ENCODE measurements around the gene GLIPR2. TPM values are rescaled to one million over a fixed set of nuclear protein-coding genes. Genes with fewer than 3 reads are reported as not detected.

The GLIPR2 gene
- total and polyA plus RNA-seq, 2 of the 13 experiments (the other 11 are each of a cell fraction or from before 2014, with no cell fraction given) = 0.08 to 0.42 TPM

DNA sequence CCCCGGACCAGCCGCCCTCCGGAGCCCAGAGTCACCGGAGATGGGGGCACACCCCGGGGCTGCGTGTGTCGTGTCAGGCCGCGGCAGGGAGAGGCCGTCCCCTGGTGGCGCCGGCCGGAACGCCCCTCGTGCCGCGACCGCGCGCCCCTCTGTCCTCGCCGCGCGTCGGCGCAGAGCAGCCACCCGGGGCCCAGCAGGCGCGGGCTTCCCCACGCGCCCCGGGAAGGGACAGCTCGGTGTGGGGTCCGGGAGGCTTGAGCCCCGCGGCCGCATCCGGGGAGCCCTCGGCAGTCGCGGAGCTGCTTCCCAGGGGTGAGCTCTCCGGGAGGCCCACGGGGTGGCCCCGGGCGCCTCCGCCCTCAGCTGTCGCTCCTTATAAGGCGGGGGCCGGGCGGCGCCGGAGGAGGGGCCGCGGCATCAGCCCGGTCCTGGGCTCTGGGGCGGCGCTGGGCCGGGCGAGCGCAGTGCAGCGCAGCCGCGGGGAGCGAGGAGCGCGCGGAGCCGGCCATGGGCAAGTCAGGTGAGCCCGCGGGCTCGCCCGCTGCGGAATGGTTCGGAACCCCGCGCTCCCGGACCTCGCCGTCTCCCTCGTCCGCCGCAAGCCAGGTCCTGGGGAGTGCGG lies at the start of gene GLIPR2 (continued):
- TF ChIP-seq ASH2L (IDR thresholded peaks at IDR 0.05; ENCODE audit: insufficient read length, low read depth, low read length) = no peak
- TF ChIP-seq RNF2 (conservative IDR thresholded peaks at IDR 0.05; ENCODE audit: low read depth) = peak; percentile 71
- TF ChIP-seq ETV6 (CRISPR knock-in tag; conservative IDR thresholded peaks at IDR 0.05) = no peak
- no peak for TF ChIP-seq NFKBIZ (CRISPR knock-in tag; IDR thresholded peaks at IDR 0.05)
- TF ChIP-seq, protein P1, sequence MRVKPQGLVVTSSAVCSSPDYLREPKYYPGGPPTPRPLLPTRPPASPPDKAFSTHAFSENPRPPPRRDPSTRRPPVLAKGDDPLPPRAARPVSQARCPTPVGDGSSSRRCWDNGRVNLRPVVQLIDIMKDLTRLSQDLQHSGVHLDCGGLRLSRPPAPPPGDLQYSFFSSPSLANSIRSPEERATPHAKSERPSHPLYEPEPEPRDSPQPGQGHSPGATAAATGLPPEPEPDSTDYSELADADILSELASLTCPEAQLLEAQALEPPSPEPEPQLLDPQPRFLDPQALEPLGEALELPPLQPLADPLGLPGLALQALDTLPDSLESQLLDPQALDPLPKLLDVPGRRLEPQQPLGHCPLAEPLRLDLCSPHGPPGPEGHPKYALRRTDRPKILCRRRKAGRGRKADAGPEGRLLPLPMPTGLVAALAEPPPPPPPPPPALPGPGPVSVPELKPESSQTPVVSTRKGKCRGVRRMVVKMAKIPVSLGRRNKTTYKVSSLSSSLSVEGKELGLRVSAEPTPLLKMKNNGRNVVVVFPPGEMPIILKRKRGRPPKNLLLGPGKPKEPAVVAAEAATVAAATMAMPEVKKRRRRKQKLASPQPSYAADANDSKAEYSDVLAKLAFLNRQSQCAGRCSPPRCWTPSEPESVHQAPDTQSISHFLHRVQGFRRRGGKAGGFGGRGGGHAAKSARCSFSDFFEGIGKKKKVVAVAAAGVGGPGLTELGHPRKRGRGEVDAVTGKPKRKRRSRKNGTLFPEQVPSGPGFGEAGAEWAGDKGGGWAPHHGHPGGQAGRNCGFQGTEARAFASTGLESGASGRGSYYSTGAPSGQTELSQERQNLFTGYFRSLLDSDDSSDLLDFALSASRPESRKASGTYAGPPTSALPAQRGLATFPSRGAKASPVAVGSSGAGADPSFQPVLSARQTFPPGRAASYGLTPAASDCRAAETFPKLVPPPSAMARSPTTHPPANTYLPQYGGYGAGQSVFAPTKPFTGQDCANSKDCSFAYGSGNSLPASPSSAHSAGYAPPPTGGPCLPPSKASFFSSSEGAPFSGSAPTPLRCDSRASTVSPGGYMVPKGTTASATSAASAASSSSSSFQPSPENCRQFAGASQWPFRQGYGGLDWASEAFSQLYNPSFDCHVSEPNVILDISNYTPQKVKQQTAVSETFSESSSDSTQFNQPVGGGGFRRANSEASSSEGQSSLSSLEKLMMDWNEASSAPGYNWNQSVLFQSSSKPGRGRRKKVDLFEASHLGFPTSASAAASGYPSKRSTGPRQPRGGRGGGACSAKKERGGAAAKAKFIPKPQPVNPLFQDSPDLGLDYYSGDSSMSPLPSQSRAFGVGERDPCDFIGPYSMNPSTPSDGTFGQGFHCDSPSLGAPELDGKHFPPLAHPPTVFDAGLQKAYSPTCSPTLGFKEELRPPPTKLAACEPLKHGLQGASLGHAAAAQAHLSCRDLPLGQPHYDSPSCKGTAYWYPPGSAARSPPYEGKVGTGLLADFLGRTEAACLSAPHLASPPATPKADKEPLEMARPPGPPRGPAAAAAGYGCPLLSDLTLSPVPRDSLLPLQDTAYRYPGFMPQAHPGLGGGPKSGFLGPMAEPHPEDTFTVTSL (CRISPR knock-in tag; IDR thresholded peaks at IDR 0.05; ENCODE audit: borderline replicate concordance) = no peak
- TF ChIP-seq, protein P2, sequence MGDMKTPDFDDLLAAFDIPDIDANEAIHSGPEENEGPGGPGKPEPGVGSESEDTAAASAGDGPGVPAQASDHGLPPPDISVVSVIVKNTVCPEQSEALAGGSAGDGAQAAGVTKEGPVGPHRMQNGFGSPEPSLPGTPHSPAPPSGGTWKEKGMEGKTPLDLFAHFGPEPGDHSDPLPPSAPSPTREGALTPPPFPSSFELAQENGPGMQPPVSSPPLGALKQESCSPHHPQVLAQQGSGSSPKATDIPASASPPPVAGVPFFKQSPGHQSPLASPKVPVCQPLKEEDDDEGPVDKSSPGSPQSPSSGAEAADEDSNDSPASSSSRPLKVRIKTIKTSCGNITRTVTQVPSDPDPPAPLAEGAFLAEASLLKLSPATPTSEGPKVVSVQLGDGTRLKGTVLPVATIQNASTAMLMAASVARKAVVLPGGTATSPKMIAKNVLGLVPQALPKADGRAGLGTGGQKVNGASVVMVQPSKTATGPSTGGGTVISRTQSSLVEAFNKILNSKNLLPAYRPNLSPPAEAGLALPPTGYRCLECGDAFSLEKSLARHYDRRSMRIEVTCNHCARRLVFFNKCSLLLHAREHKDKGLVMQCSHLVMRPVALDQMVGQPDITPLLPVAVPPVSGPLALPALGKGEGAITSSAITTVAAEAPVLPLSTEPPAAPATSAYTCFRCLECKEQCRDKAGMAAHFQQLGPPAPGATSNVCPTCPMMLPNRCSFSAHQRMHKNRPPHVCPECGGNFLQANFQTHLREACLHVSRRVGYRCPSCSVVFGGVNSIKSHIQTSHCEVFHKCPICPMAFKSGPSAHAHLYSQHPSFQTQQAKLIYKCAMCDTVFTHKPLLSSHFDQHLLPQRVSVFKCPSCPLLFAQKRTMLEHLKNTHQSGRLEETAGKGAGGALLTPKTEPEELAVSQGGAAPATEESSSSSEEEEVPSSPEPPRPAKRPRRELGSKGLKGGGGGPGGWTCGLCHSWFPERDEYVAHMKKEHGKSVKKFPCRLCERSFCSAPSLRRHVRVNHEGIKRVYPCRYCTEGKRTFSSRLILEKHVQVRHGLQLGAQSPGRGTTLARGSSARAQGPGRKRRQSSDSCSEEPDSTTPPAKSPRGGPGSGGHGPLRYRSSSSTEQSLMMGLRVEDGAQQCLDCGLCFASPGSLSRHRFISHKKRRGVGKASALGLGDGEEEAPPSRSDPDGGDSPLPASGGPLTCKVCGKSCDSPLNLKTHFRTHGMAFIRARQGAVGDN (CRISPR knock-in tag; IDR thresholded peaks at IDR 0.05) = peak; percentile 28; the same call in 1 of the 2 replicates
- no peak for TF ChIP-seq TOPORS (CRISPR knock-in tag; IDR thresholded peaks at IDR 0.05)
- TF ChIP-seq, protein P3, sequence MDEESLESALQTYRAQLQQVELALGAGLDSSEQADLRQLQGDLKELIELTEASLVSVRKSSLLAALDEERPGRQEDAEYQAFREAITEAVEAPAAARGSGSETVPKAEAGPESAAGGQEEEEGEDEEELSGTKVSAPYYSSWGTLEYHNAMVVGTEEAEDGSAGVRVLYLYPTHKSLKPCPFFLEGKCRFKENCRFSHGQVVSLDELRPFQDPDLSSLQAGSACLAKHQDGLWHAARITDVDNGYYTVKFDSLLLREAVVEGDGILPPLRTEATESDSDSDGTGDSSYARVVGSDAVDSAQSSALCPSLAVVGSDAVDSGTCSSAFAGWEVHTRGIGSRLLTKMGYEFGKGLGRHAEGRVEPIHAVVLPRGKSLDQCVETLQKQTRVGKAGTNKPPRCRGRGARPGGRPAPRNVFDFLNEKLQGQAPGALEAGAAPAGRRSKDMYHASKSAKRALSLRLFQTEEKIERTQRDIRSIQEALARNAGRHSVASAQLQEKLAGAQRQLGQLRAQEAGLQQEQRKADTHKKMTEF (CRISPR knock-in tag; IDR thresholded peaks at IDR 0.05) = no peak
- TF ChIP-seq, protein P4, sequence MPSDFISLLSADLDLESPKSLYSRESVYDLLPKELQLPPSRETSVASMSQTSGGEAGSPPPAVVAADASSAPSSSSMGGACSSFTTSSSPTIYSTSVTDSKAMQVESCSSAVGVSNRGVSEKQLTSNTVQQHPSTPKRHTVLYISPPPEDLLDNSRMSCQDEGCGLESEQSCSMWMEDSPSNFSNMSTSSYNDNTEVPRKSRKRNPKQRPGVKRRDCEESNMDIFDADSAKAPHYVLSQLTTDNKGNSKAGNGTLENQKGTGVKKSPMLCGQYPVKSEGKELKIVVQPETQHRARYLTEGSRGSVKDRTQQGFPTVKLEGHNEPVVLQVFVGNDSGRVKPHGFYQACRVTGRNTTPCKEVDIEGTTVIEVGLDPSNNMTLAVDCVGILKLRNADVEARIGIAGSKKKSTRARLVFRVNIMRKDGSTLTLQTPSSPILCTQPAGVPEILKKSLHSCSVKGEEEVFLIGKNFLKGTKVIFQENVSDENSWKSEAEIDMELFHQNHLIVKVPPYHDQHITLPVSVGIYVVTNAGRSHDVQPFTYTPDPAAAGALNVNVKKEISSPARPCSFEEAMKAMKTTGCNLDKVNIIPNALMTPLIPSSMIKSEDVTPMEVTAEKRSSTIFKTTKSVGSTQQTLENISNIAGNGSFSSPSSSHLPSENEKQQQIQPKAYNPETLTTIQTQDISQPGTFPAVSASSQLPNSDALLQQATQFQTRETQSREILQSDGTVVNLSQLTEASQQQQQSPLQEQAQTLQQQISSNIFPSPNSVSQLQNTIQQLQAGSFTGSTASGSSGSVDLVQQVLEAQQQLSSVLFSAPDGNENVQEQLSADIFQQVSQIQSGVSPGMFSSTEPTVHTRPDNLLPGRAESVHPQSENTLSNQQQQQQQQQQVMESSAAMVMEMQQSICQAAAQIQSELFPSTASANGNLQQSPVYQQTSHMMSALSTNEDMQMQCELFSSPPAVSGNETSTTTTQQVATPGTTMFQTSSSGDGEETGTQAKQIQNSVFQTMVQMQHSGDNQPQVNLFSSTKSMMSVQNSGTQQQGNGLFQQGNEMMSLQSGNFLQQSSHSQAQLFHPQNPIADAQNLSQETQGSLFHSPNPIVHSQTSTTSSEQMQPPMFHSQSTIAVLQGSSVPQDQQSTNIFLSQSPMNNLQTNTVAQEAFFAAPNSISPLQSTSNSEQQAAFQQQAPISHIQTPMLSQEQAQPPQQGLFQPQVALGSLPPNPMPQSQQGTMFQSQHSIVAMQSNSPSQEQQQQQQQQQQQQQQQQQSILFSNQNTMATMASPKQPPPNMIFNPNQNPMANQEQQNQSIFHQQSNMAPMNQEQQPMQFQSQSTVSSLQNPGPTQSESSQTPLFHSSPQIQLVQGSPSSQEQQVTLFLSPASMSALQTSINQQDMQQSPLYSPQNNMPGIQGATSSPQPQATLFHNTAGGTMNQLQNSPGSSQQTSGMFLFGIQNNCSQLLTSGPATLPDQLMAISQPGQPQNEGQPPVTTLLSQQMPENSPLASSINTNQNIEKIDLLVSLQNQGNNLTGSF (CRISPR knock-in tag; IDR thresholded peaks at IDR 0.05) = no peak
- TF ChIP-seq ZNF205 (CRISPR knock-in tag; IDR thresholded peaks at IDR 0.05) = no peak
- TF ChIP-seq ZNF839 (CRISPR knock-in tag; IDR thresholded peaks at IDR 0.05; ENCODE audit: borderline replicate concordance) = no peak
